ENCODE results near the gene PLD1.
"Not testable (repeated sequence)": the region's sequence is repeated elsewhere in the genome, so short reads cannot be mapped to it uniquely, and the experiment has no call there.

PLD1 gene

DNA sequence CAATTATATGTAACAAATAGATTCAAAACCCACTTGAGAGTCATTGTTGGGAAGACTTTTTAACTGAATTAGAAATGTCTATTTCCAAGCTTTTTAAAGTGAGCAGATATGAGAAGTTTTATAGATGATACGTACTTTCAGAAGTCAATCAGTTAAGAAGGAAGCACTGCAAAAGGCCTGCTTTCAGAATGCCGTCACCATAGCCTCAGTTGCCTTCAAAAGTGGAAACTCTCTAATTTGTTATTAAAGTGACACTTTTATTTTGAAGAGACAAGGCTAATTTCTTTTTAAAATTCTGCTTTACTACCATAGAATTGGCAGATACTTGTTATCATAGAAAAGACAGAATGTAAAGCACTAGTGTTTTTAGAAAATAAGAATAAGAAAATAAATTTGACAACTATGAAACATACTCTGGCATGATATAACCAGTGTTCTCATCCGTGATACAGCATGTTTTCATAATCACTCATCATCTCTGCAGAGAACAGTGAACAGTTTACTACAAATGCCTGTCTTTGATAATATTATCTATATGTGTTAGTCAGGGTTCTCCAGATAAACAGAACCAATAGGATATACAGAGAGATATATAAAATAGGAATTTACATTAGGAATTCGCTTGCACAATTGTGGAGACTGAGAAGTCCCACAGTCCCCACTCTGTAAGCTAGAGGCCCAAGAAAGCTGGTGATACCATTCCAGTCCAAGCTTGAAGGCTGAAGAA lies 7.0 kb upstream of the PLD1 start:
- no peak for DNase-seq (ENCODE audit: low read depth, low spot score)

DNA sequence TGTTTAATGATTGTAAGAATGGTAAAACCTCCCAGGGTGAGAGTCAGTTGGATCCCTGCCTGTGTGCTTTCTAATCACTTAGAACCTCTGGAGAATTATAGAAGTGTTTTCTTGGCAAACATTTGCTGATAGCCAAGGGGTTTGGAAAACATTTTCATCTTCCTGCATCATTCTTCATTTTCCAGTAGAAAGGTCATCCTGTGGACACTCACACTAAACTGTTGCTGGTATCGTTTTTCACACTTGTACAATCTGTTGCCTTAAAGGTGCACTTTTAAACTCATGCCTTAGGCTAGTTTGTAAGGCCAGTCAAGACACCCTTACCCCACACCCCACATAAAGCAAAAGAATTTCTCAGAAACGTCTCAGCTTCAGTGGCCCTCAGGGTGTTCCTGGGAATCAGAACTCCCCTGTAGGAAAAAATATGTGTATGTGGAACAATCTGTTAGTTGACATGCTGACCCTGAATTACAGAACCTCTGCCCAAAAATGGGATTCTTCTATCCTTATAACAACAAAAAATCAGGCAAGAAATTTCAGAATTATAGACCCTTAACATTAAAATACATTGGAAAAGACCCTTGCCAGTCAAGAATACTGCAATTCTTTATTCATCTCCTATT lies 5.8 kb upstream of the PLD1 start:
- no peak for DNase-seq (ENCODE audit: low read depth, low spot score)

DNA sequence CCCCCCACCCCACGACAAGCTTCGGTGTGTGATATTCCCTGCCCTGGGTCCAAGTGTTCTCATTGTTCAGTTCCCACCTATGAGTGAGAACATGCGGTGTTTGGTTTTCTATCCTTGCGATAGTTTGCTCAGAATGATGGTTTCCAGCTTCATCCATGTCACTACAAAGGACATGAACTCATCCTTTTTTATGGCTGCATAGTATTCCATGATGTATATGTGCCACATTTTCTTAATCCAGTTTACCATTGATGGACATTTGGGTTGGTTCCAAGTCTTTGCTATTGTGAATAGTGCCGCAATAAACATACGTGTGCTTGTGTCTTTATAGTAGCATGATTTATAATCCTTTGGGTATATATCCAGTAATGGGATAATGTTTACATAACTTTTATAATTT lies 4.4 kb upstream of the PLD1 start:
- not testable (repeated sequence) for DNase-seq (ENCODE audit: low read depth, low spot score)

DNA sequence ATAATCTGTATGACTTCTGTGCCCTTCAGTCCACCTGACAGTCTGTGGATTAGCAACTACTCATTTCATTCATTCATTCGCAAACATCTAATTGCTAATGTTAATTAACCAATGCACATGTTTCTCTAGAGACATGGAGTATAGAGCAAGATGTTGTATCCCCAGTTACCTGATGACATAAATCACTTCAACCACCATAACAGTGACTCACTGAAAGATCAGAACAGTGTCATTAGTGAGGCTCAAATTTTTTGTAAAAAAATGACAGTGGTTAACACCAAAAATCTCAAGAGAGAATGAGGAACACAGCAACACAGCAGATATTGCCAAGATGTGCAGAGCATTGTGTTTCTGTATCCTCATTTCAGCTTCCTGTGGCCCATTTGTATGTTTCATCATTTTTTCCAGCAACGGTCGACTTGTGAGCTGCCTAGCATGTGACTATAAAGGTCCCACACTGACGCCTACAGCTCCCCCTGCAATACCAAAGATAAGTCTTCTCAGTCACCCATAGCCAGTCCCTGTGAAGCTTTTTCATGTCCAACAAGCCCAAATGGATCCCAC lies 3.7 kb upstream of the PLD1 start:
- DNase-seq (ENCODE audit: low read depth, low spot score) = no peak

DNA sequence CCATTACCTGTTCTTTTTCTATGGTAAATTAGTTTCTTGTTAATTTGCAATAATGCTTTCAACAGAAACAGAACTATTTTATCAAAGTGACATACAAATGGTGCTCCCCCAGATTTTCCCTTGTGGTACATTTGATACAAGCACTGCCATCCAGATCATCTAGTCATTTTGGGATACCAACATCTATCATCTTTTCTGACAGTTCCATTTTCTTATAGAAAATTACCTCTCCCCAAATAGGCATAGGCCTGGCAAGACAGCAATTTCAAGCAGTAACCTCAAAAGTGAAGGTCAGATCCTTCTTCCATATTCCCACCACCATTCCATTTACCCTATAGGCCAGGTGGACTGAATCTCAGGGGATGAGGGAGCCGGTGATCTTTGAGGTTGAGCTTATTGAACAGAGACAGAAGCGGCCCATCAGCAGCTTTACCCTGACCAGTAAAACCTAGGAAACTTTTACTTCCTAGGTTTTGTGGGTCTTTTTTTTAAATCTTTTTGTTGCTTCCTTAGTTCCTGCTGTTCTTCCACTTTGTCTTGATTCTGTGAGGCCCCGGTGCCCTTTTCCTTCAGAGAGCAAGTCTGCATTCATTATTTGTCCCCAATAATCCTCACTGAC lies 3.1 kb upstream of the PLD1 start:
- DNase-seq (ENCODE audit: low read depth, low spot score) = no peak

DNA sequence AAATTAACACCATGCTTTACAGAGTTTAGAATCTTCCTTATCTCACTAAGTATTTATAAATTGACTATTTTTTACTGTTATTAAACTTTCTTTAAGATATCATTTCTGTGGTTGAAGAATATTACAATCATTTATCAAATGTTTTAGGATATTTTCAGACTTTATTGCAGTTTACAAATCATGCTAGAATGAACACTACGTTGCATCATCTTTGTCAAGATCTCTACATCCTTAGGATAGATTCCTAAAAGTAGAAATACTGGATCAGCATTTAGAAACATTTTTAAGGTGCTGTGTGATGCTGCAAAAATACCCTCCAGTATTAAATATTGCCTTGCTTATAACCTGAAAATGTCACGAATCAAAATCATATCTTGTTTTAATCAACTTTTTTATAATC lies 2.5 kb upstream of the PLD1 start:
- DNase-seq (ENCODE audit: low read depth, low spot score) = no peak

DNA sequence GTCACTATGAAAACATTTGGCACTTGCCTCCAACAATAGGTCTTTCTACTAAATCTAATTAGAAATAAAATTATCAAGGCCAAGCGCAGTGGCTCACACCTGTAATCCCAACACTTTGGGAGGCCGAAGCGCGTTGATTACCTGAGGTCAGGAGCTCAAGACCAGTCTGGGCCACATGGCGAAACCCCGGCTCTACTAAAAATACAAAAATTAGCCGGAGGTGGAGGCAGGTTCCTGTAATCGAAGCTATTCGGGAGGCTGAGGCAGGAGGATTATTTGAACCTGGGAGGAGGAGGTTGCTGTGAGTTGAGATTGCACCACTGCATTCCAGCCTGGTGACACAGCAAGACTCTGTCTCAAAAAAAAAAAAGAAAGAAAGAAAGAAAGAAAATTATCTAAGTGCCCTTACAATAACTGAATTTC lies 1.6 kb upstream of the PLD1 start:
- no peak for DNase-seq (ENCODE audit: low read depth, low spot score)

DNA sequence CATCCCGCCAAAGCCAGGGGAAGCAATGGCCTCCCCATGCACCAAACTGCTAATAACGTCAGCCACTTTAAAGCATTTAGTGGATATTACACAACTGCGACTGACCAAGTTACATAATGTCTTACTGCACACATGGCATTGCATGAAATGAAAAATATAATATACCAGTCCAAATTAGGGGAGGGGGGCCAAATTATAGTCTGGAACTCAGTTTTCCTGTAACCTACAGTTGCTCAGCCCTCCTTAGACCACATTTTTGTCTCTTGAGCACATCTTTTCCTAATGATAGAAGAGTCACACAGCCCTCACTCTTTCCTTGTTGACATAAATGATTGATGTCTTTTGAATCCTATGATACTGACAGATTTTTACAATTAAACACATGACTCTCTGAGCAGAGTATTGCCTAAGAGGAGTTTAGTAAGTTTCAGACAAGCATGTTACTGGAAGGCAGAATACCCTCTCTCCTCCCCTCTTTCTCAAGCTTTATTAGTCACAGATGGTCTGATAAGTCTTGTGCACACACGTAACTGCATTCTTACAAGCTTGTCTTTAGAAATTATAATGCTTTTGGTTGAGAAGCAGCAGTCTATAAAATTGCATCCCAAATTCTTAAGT lies 1.1 kb upstream of the PLD1 start:
- peak; percentile 74 for DNase-seq (ENCODE audit: low read depth, low spot score)

DNA sequence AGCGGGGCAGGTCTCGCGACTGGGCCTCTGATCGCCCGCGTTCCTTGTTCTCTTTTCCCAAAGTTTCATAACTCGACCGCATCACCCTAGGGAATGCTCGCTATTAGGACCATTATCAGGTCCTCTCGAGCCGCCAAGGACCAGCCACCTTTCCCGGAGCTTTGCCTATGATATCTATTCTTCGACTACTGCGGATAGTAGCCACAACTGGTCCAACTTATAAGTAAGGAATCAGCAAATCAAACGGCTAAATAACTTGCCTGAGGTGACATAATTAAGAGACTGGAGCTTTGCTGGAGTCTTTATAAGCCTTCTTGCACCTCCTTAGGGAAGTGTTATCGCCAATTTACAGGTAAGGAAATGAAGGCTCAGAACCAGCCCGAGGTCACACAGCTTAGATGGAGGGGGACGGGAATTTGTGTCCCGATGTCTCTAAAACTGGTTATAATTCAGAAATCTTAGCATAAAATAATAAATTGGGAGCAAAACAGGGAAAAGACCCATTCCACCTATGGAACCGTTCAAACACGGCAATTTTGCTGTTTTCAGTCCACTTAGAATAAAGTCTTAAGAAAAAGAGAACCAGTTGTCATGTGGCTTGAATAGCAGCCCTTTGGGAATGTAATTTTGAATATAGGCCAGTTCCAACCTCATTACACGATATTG lies 479 bp upstream of the PLD1 start:
- DNase-seq (ENCODE audit: low read depth, low spot score) = no peak

DNA sequence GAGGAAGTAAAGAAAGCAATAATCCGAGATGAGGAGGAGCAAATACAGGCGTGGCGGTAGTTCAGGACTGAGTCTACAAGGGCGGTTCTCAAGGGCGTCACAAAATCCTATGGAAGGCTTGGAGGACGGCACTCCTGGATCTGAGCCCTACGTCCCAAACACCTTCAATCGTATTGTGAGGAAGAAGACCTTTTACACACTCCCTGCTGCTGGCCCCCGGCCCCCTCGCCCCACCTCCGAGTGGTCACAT lies 747 bp downstream of the PLD1 start:
- DNase-seq (ENCODE audit: low read depth, low spot score) = no peak

DNA sequence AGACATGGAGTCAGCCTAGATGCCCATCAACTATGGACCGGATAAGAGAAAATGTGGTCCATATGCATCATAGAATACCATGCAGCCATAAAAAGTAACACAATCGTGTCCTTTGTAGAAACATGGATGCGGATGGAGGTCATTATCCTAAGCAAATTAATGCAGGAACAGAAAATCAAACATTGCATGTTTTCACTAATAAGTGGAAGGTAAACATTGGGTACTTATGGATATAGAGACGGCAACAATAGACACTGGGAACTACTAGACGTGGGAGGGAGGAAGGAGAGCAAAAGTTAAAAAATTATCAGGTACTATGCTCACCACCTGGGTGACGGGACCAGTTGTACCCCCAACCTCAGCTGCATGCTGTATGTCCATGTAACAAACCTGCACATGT lies 2.5 kb downstream of the PLD1 start:
- DNase-seq (ENCODE audit: low read depth, low spot score) = no peak

DNA sequence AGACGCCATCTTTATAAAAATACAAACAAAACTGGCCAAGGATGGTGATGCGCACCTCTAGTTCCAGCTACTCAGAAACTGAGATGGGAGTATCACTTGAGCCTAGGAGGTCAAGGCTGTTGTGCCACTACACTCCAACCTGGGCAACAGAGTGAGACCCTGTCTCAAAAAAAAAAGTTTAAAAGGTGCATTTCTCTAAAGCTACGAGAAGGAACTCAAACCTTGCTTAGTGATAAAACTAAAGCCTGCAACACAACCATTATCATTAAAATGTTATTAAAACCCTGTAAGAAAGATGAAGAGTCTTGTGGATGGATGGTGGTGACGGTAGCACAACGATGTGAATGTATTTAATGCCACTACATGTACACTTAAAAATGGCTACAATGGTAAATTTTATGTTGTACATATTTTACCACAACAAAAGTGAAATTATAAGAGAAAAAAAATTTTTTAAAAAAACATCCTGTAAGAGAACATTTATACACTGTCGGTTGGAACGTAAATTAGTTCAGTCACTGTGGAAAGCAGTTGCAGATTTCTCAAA lies 3.1 kb downstream of the PLD1 start:
- no peak for DNase-seq (ENCODE audit: low read depth, low spot score)

DNA sequence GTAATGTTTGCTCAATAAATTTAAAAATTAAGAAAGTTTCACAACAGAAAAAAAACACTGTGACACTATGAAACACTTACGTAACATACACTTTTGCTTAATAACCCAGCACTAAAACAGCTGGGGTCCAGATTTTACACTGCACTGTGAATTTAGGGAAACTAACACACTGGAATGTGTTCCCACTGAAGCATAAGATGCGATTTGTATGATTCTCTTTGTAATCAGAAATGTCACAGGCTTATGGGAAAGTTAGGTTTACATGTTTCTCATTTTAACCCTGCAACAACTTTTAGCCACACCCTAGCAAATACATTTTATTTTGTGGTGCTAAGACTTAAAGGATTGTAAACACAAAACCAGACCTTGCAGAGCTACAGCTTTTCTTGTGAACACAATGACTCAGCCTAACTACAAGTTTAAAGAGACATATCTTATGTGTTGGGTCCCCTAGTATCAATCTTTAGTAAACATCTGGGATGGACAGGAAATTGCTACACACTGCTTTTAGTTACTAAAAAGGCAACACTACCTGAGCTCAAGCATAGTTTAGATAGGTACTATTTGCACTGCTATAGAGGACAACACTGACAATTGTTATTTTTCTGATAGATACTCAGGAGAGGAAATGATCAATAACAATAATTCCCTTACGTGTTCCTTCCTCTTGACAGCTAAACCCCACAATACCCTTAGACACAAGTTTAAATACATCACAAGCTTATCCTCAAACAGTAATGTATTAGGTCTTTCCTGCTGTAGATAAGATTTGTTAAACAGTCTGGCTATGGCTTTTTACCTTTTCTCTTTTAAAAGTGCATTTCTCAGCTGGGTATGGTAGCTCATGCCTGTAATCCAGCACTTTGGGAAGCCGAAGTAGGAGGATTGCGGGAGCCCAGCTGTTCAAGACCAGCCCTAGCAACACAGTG lies 3.8 kb downstream of the PLD1 start:
- peak; percentile 42 for DNase-seq (ENCODE audit: low read depth, low spot score)

DNA sequence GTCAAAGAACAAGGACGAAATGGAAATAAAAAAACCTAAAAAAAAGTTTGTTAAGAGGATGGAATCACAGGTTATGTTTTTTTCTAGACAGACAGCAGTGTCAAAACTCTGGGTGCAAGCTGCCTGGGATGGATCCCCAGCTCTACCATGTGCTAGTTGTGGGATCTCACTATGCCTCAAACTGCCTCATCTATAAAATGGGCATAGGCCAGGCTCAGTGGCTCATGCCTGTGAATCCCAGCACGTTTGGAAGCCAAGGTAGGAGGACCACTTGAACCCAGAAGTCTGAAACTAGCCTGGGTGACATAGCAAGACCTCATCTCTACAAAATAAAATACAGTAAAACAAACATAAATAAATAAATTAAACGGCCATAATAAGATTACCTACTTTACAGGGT lies 4.6 kb downstream of the PLD1 start:
- DNase-seq (ENCODE audit: low read depth, low spot score) = no peak

DNA sequence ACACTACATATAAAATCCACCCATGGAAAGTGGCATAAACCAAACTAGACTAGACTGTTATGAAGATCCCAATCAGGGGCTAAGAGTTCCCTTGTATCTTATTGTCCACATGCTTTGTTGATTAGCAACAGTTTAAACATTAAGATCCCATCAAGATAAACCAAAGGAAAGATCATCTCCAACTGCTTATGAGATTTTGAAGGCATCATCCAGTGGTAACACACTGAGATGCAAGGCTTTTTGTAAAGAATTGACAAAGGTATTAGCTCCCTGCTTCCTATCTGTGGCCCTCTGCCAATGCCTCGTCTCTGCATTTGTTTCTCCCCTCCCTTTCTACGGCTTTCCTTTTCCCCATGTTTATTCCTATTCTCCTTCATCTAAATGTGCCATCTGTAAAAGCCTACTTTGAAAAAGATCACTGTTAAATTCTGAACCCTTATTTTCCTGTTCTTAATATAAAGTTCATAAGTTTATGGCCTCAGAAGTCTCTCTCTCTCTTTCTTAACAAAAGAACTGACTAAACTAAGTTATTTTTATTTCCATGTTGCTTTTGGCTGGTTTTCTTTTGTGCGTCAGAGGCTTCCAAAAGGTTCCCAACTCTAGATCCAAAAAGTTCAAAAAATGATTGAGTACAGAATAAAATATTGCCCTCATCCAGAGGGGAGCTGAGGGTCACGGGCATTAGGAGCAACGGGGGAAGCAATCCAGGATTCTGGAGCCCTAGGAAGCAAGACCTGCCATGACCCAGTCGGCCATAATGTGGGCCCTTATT lies 5.5 kb downstream of the PLD1 start:
- peak; percentile 56 for DNase-seq (ENCODE audit: low read depth, low spot score)

DNA sequence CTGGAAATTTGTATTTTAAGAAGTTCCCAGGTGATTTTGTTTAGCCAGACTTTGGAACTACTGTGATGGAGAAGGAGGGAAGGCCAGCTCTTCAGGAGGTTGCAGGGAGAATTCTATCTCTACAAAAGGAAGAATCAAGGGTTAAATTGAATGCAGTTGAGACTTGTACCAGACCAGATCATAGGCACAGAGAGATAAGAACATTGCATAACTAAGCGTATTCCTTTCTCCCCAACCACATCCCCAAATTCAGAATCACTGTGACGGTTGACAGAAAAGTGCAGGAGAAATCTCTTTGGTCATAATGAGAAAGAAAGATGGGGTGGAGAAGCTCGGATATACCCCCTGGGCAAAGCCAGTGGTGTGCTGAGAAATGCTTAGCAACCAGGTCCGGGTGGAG lies 7.2 kb downstream of the PLD1 start:
- DNase-seq (ENCODE audit: low read depth, low spot score) = no peak

DNA sequence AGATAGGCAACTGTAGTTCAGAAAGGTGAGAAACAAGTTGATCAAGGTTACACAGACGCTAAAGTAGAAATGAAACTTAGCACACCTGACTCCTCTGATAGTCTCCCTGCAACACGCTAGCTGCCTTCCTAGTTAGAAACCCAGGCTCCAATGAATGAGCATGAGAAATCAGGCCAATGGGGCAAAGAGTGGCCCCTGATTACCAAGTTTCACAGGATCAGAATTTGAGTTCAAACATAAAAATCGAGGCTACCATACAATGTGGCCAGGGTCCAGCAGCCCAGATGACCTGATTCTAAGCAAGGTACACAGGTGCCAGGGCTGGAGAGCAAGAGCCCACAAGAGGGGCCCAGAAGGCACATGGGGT lies 7.7 kb downstream of the PLD1 start:
- no peak for DNase-seq (ENCODE audit: low read depth, low spot score)

DNA sequence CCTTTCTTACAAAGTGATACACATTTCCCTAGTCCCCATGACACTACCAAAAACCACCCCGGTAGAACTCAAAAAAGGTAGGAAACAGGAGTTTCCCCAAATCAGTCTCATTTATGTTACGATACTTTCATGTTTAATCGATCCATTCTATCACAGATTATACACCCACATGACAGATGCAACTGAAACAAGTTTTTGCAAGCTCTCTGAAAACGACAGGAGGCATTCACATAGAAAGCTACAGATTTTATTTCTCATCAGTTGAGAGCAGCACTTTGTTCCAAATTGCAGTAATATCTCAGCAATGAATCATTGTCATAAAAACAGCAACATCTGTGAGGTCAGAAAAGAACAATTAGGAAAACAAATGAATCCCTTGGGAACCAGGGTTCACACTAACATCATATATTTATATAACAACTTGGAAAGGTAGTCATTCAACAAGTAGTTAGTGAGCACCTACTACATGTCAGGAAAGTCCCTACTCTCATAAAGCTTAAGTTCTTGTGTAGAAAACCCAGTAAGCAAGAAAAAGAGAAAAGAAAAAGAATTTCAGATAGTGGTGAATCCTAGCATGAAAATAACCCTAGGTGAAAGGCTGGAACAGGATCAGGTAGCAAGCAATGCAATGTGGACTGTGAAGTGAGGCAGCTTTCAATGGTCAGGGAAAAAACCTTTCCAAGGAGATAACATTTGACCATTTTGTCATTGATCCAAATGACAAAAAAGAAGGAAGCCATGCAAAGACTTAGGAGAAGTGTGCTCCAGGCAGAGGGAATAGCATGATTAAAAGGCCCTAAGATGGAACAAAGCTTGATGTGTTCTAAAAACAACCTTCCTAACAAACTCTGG lies 8.3 kb downstream of the PLD1 start:
- peak; percentile 72 for DNase-seq (ENCODE audit: low read depth, low spot score)

DNA sequence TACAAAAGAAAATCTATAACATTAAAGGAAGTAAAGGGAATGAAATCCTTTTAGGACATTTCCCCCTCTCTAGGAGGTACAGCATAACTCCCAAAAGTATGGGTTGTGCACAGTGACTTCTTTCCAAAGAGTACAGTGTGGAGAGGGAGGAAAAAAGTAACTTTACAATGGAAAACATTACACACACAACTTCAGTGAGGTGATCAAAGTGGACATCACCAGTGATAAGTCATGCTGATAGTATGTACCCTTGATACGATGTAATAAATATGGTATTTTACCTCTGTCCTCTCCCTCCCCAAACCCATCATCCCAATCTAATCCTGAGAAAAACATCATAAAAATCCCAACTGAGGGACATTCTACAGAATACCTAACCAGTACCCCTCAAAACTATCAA lies 10.8 kb downstream of the PLD1 start:
- DNase-seq (ENCODE audit: low read depth, low spot score) = no peak
